HG02763 (cell line): ENCODE measurements around the gene ADCY2.
A peak's percentile ranks its signal among the peaks of the same experiment; 100 is the strongest.

Experiments
- ATAC-seq: cut with Tn5 transposase; IDR thresholded peaks from one replicate; pipeline ENCODE4 v1.9.1; 2021; ENCODE audit warnings: mild to moderate bottlenecking, moderate library complexity; ENCODE audit not compliant: unreplicated experiment

ADCY2 gene

DNA sequence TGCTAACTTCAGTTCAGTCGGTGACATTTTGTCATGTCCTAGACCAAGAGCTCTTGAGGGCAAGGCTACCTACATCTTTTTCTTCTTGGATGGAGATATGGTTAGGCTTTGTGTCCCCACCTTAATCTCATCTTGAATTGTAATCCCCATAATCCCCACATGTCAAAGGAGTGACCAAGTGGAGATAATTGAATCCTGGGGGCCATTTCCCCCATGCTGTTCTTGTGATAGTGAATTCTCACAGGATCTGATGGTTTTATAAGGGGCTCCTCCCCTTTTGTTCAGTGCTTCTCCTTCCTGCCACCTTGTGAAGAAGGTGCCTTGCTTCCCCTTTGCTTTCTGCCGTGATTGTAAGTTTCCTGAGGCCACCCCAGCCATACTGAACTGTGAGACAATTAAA is 457.1 kb downstream of the ADCY2 start:
- ATAC-seq = no peak

DNA sequence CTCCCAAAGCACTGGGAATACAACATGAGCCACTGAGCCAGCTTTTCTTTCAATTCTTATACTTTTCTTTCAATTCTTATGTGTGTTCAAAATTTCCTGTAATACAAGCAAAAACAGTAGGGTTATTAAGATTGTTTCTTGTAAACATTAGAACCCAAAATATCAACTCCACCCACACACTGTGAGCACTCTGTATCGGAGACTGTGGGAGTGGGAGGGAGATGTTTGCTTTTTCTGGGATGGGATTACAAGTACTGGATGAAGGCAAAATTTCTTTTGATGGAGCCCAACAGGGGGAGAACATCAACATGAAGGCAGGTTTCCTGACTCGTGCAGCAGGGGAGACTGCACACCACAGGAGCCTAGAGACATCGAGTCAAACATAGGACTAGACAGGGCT is 459.7 kb downstream of the ADCY2 start:
- no peak for ATAC-seq

DNA sequence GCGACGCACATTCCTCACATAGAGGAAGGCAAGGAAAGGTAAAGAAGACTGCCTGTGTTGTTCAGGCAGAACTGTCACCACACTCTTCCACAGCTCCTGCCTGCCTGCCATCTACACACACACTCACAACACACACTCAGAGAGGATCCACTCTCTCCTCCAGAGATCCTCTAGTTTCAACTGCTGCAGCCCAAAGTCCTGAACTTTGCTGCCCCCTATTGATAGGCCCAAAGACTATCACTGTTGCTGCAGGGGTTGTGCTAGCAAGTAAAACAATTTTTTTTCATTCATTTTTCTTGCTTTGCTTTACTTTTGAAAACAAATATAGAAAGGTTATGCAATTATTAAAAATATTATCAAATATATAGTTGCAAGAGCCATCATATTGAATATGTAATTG is 460.9 kb downstream of the ADCY2 start:
- ATAC-seq = no peak

DNA sequence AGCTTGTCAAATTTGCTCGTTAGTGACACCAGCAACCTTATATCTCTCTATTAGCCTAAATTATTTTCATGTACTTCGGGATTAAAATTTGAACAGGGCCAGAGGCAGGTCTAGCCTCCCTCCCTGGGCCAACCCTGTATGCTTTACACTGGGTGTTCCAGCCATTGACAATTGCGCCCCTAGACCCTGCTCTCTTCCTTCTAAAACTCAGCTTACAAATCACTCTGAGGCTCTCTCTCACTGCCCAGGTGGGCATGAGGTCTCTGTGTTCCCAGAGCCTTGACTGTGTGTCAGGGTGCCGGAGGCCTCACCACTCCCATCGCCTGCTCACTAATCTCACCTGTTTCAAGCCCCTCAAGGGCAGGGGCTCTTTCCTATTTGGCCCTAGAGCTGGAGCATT is 461.4 kb downstream of the ADCY2 start:
- no peak for ATAC-seq

DNA sequence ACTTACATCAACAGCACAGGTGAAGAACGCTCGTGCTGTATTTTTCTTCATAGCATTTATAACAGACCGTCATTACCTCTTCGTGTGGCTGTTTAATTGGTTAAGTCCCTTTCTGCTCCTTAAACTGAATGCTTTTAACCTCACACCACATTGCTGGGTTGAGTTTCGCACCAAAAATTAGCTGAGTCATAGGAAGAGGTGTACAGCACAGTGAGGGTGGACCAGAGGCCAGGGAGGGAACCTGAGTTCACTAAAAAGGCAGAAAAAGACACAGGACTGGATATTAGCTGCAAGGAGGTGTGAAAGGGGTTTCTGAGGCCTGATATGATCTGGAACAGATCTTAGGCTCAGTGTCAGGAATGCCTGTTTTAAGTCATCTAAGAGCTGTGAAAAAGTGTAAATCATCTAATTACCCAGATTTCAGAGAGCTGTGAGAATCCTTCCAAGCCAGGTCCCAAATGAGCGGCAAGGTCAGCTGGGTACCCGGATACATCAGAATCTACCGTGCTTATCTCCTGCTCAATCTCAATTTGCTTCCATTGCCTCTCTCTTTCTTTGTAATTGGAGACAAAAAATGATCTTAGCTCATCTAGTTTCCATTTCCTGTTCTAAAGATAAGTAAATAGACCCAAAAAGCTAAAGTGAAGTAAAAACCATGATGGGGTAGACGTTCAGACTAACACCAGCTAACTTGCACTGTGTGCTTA is 462.1 kb downstream of the ADCY2 start:
- ATAC-seq = no peak

DNA sequence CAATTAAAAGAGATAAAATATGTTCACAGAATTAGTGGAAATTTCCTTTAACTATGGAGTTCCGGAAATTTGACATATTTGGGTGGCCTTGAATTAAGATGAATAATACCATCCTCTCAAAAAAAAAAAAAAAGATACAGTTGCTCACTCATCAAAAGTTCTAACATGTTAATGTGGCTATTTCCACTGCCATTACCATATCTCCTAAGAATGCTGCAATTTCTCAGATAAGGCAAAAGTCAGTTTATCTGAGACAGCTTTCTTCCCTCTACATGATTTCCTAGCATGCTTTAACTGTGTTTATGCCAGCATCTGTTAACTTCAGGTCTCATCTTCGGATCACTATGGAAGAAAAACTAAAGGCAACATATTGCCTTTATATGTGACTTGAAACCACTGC is 470.3 kb downstream of the ADCY2 start:
- no peak for ATAC-seq

DNA sequence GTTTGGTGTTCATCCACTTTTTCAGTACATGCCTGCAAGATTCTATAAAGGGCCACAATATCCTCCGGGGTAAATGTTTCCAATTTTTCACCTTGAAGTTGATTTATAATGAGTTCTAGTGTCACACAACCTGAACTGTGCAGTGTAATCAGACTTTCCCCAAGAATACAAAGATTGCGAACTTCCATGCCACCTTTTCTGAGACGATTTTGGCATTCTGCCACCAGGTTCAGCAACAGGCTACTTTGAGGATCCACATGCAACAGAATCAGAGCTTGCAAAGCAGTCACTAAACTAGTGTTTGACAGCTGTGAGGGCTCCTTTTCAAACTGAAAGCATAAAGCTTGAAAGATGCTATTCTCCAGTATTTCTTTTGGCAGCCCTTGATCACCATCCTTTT is 471.3 kb downstream of the ADCY2 start:
- ATAC-seq = no peak

DNA sequence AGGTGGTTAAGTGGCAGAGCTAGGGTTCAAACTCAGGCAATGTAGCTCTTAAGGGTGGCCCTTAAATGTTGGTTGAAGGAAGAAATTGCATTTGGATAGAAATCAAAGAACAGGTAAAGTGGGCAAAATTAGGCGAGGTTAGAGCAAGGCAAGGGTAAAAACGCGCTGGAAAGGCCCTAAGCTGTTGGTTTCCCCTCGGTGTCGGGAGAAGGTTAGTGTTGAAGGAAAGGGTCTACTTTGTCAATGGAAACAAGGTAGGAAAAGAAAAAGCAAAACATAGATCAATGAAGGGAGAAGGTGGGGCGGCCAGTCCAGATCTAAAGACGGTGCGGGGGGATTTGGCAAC is 472.5 kb downstream of the ADCY2 start:
- ATAC-seq = no peak

DNA sequence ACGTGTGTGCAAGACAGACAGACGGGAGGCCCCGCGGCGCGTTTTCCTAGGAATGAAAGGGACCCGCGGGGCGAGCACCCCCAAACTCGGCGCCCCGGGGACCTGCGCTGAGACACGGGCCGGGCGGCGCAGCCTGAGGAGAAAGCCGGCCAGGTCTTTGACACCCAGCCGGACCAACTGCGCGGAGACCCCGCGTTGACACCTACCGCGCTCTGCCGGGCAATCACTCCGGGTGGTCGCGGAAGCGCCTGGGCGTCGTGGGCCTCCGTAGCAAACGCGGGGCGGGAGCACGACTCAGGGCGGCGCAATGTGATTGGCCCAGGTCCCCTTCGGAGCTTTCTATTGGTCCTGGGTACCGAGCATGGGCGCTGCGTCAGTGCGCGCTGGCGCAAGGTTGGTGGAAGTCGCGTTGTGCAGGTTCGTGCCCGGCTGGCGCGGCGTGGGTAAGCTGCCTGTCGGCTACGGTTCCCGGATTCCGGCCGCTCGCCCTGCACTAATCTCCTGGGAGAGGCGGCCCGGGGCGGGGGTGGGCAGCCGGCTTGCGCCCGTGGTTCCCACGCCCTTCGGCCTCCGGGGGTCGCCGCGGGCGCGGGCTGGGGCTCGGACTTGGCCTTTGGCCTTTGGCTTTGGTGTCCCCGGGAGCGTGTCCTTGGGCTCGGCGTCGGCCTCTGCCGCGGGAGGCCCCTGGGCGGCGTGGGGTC is 473.0 kb downstream of the ADCY2 start, which contains the start of the genes FASTKD3 and MTRR:
FASTKD3 (minus strand) TSS at position 259 of the 701 bp plus-strand sequence. CDS start 948 bp downstream, outside the sequence.
MTRR (plus strand) TSS at position 376 of the 701 bp plus-strand sequence. CDS start 1,647 bp downstream, outside the sequence.
- peak; percentile 97 for ATAC-seq

DNA sequence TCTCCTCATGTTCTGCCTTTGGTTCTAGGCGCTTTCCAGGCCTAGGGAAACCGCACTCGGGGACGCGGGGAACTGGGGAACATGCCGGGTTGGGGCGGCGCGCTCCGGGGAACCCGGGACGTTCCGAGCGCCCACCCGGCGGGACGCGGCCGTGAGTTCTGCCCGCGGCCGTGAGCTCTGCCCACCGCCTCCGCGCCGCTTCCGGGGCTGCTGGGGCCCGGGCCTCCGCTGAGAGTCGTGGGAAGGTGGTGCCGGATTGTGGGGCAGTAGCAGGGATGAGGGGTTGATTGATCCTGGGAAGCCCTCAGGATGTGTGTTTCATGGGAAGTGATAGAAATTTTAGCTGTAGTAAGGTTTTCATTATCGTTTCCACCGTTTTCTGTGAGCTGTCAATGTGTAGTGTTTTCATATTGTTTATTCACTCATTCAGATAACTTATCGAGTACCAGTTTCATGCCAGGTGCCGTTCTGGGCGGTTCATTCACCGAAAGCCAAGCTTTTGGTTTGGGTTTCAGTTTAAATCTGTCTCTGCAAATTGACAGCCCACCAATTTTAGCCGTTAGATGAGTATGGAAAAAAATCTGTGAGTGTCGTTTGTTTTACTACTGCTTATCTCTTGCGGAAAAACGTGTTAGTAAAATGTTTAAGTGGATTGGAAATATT is 473.7 kb downstream of the ADCY2 start:
- peak; percentile 30 for ATAC-seq

DNA sequence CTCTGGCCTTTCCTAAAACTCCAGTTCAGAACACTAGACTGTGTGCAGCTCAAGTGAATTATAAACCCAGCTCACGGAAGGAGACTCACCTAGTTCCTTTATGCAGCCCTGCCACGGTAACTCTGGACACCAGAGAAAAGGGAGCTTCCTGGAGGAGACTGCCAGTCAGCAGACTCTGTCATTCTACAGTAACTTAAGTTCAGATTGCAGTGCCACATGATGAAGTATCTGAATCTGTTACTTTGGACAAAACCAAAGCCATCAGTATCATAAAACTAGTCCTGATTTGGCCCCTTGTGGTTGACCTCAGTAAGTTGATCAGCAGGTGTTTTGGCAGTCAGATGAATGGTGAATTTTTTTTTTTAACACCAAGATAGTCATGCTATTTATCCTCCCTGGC is 475.7 kb downstream of the ADCY2 start:
- peak; percentile 16 for ATAC-seq

DNA sequence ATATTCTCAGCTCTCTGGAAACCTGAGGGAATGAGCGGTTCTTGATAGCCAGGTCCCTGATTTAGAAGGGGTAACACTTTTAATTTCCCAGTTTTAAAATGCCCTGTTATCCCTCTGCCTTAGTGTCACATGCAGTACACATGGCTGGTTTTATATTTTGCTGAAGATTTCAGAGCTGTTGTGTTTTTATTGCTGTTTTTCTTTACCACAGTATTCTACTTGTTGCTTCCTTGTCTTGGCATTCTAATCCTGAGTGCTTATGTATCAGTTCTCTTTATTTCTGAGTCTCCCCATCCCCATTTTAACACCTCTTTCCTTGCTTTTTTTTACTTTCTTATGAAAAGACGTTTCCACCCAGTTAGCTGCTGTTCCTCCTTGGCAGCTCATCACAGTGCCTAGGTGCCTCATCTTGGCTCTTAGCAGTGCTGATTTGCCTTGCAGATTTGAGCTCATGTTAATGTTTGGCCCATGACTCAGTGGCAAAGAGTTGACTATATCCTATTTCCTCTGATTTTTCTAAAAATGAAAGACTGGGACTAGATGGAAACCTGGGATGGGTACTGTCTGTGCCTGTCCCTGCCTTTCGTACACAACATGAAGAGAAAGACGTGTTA is 476.7 kb downstream of the ADCY2 start:
- ATAC-seq = no peak

DNA sequence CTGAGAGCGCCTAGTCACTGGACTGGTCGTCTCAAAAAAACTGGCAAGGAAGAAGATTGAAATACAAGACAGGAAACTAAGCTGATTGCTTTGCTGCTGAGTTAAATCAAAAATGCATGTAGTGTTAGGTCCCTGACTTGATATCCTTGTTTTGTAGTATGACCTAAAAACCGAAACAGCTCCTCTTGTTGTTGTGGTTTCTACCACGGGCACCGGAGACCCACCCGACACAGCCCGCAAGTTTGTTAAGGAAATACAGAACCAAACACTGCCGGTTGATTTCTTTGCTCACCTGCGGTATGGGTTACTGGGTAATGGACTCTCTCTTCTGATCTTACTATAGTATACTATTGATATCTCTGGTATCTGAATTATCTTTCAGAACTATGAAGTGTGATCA is 477.3 kb downstream of the ADCY2 start:
- ATAC-seq = no peak

DNA sequence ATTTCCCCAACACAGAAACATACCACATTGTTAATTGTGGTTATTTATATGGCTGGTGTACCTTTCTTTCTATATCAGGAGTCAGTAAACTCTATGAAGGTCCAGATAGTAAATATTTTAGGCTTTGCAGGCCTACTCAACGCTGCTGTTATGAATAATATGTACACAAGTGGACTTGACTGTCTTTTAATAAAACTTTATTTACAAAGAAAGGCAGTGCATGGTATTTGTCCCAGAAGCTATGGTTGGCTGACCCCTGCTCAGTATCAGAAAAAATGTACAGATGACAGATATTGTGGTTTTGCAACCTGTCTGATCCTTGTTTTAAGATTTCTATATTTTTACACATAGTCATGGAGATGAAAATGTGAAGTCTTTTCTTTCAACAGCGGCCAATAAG is 478.7 kb downstream of the ADCY2 start:
- no peak for ATAC-seq

DNA sequence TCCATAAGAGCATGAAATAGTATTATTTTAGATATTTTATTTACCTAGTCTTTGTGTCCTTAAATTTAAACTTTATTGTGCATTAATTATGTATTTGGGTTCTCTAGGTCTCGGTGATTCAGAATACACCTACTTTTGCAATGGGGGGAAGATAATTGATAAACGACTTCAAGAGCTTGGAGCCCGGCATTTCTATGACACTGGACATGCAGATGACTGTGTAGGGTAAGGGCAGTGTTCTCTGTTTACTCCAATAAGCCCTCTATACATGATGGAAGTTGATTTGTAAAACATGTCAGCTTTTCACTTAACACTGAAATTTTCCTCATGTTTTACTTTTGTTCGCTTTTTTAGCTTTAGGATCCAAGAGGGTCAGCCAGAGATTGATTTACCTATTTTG is 479.2 kb downstream of the ADCY2 start:
- no peak for ATAC-seq

DNA sequence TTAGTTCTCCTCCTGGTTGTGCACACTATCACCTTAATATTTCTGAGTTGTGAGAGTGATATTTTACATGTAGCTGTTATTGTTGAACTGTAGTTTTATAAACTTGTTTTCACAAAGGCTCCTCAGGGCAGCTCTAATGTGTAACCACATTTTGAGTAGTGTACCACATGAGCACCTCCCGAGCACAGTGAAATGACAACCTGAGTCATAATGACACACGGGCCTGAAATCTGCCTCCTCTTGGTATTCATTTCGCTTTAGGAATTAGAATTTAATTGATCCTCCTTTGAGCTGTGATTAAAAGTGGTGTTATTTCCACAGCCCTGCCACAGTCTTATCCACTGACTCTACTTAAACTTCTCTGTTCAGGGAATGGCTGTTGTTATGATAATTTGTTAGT is 480.9 kb downstream of the ADCY2 start:
- ATAC-seq = no peak

DNA sequence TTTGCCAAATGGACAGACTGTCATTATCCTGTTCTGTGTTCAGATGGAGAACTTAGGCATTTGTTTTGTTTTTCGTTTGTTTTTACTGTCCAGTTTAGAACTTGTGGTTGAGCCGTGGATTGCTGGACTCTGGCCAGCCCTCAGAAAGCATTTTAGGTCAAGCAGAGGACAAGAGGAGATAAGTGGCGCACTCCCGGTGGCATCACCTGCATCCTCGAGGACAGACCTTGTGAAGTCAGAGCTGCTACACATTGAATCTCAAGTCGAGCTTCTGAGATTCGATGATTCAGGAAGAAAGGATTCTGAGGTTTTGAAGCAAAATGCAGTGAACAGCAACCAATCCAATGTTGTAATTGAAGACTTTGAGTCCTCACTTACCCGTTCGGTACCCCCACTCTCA is 481.9 kb downstream of the ADCY2 start:
- no peak for ATAC-seq

DNA sequence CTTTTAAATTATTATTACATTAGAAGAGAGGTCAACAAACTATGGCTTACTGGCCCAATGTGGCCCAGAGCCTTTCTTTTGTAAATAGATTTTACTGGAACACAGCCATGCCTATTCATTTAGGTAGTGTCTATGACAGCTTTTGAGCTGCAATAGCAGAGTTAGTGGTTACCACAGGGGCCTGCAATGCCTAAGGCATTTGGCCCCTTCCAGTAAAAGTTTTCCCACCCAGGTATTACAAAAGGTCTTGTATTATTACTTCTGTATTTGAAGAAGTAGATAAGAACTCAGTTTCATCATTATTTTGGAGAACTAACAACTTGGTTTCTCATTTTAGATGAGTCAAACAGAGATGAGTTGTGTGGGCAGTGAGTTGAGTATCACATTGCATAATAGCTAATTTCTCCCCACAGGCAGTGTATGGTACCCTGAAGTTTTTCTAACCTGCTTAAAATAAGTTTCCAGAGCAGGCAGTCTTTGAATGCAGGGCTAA is 482.5 kb downstream of the ADCY2 start:
- ATAC-seq = peak; percentile 95
